ENCODE measurements around the gene TMEM198.

DNA sequence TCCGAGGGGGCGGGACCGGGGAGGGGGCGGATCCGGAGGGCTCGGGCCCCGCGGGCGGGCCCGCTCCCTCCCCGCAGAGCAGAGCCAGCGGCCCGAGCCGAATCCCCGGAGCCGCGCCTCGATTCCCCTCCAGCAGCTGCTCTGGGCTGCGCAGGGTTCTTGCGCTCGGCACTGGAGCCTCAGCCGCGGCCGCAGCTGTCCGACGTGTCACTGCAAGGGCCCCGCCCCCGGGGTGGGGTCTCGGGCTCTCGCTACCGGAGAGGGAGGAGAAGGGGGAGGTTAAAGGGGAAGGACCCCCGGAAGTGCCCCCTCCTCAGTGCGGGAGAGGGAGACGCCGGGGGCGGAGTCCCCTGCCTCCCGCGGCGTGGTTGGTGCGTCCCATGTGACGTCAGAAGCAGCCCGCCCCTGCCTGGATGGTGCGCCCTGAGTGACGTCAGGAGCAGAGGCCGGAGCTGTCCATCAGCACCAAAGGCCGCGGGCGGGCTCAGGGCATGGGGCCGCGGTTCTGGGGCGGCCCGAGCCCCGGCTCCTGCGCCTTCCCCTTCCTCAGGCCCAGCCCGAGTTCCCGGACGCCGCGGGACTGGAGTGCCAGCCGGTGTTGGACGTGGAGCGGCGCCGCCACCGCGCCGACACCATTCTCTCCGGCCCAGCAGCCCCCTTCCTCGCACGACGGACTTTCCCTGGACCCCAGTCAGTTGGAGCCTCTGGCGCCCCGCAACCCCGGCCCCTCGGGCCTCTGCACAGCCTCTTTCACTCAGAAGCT, at the start of gene TMEM198, which contains the start of gene CHPF:
- TF ChIP-seq POLR2A (IDR thresholded peaks at IDR 0.05; ENCODE audit: low read depth, low read length), result no peak
- TF ChIP-seq SPI1 (IDR thresholded peaks at IDR 0.05; ENCODE audit: low read depth, low read length), result no peak
- no peak for TF ChIP-seq POLR2AphosphoS5 (IDR thresholded peaks at IDR 0.05; ENCODE audit: low read depth, low read length)
- no peak for TF ChIP-seq TAF1 (IDR thresholded peaks at IDR 0.05; ENCODE audit: low read depth, low read length)
- no peak for TF ChIP-seq POU2F2 (IDR thresholded peaks at IDR 0.05; ENCODE audit: low read depth, low read length)

Data from GM12891 (cell line).